Neural cell (in vitro differentiated cells): ENCODE measurements around the gene SRD5A2. TPM values are rescaled to one million over a fixed set of nuclear protein-coding genes. Genes with fewer than 3 reads are reported as not detected.

Source experiments
- H2AFZ ChIP-seq: fragments of 200-600, 300-800 bp; sonication (generic), shearing (Covaris generic); 2 replicates; pipeline ENCODE4 v1.6.0; 2014; ENCODE audit warnings: low read depth, mild to moderate bottlenecking, antibody characterized with exemption, low read length, moderate library complexity
- H3F3A ChIP-seq: fragments of 200-600 bp; shearing (Covaris generic); 2 replicates; pipeline ENCODE4 v1.6.1; 2016; ENCODE audit warnings: mild to moderate bottlenecking, moderate library complexity, mixed read lengths, antibody characterized with exemption, low read length; ENCODE audit not compliant: insufficient read depth, poor library complexity, severe bottlenecking
- H3K27ac ChIP-seq: fragments of 200-600, 300-800 bp; sonication (generic), shearing (Covaris generic); 2 replicates; pipeline ENCODE4 v1.5.1; 2014; ENCODE audit warnings: mild to moderate bottlenecking, low read length, moderate library complexity
- H3K27me3 ChIP-seq: fragments of 300-800, 200-600 bp; sonication (generic), shearing (Covaris generic); 2 replicates; pipeline ENCODE4 v1.6.0; 2014; ENCODE audit warnings: mild to moderate bottlenecking, low read depth, low read length, moderate library complexity; ENCODE audit not compliant: insufficient read depth
- H3K36me3 ChIP-seq: fragments of 300-800, 200-600 bp; sonication (generic), shearing (Covaris generic); 2 replicates; pipeline ENCODE4 v1.5.1; 2014; ENCODE audit warnings: mild to moderate bottlenecking, antibody characterized with exemption, low read length, moderate library complexity; ENCODE audit not compliant: insufficient read depth
- H3K4me2 ChIP-seq: fragments of 300-800, 200-600 bp; sonication (generic), shearing (Covaris generic); 2 replicates; pipeline ENCODE4 v1.6.0; 2014; ENCODE audit warnings: mild to moderate bottlenecking, low read length
- H3K4me3 ChIP-seq: fragments of 300-800, 200-600 bp; sonication (generic), shearing (Covaris generic); 2 replicates; pipeline ENCODE4 v1.5.1; 2014; ENCODE audit warnings: mild to moderate bottlenecking, low read length, moderate library complexity
- H3K79me2 ChIP-seq: fragments of 200-600 bp; shearing (Covaris generic); replicated peaks from 2 replicates; pipeline ENCODE4 v1.6.0; 2014; ENCODE audit warnings: mild to moderate bottlenecking, low read length, moderate library complexity; ENCODE audit not compliant: insufficient read depth
- H3K9ac ChIP-seq: fragments of 300-800, 200-600 bp; sonication (generic), shearing (Covaris generic); 2 replicates; pipeline ENCODE4 v1.6.1; 2016; ENCODE audit warnings: mild to moderate bottlenecking, low read length, mixed read lengths
- H3K9me2 ChIP-seq: fragments of 200-600 bp; shearing (Covaris generic); 2 replicates; pipeline ENCODE4 v1.6.1; 2016; ENCODE audit warnings: mild to moderate bottlenecking, low read length, mixed read lengths; ENCODE audit not compliant: insufficient read depth
- H3K9me3 ChIP-seq: fragments of 200-600, 300-800 bp; sonication (generic), shearing (Covaris generic); 2 replicates; pipeline ENCODE4 v1.6.1; 2016; ENCODE audit warnings: mild to moderate bottlenecking, mixed run types, low read length, moderate library complexity, mixed read lengths
- H4K20me1 ChIP-seq: fragments of 200-600 bp; shearing (Covaris generic); 2 replicates; pipeline ENCODE4 v1.6.1; 2016; ENCODE audit warnings: mild to moderate bottlenecking, mixed run types; ENCODE audit not compliant: insufficient read depth
- EP300 ChIP-seq: fragments of 450-650 bp; conservative IDR thresholded peaks from 2 replicates; pipeline ENCODE4 v1.6.1; 2014; ENCODE audit warnings: antibody characterized with exemption, mild to moderate bottlenecking, moderate library complexity; ENCODE audit not compliant: poor library complexity, severe bottlenecking
- EZH2 ChIP-seq: fragments of 200-600, 300-800 bp; shearing (Covaris generic), sonication (generic); IDR thresholded peaks from 2 replicates; pipeline ENCODE4 v1.6.1; 2014; ENCODE audit warnings: antibody characterized with exemption, low read length, borderline replicate concordance, mild to moderate bottlenecking; ENCODE audit not compliant: insufficient read depth, poor library complexity, severe bottlenecking
- MXI1 ChIP-seq: fragments of 450-650 bp; conservative IDR thresholded peaks from 2 replicates; pipeline ENCODE4 v1.6.1; 2014; ENCODE audit warnings: antibody characterized with exemption, mild to moderate bottlenecking; ENCODE audit not compliant: poor library complexity, severe bottlenecking
- POLR2AphosphoS5 ChIP-seq: IDR thresholded peaks from 2 replicates; pipeline ENCODE4 v1.6.1; 2012
- RAD21 ChIP-seq: fragments of 450-650 bp; conservative IDR thresholded peaks from 2 replicates; pipeline ENCODE4 v1.6.1; 2014; ENCODE audit warnings: antibody characterized with exemption, mild to moderate bottlenecking, moderate library complexity
- SMC3 ChIP-seq: fragments of 450-650 bp; conservative IDR thresholded peaks from 2 replicates; pipeline ENCODE4 v1.6.1; 2014; ENCODE audit warnings: antibody characterized with exemption, mild to moderate bottlenecking, moderate library complexity; ENCODE audit not compliant: poor library complexity
- TAF1 ChIP-seq: IDR thresholded peaks from 2 replicates; pipeline ENCODE4 v1.6.1; 2012; ENCODE audit warnings: low read depth
- polyA plus RNA-seq: library from polyadenylated mRNA; depleted of rRNA; stranded (reverse); fragments of >200 nt; gene quantifications from 2 replicates; pipeline ENCODE4 v1.2.3, GENCODE V29; 2014
- TF ChIP-seq, protein P1 (sequence below): IDR thresholded peaks from 2 replicates; pipeline ENCODE4 v1.6.1; 2012; ENCODE audit warnings: borderline replicate concordance
- TF ChIP-seq, protein P2 (sequence below): fragments of 450-650 bp; IDR thresholded peaks from 2 replicates; pipeline ENCODE4 v1.5.1; 2014; ENCODE audit warnings: antibody characterized with exemption, mild to moderate bottlenecking, moderate library complexity; ENCODE audit not compliant: poor library complexity, severe bottlenecking

The SRD5A2 gene
- polyA plus RNA-seq, 1 donor from 2014 or later = 0.11 TPM

DNA sequence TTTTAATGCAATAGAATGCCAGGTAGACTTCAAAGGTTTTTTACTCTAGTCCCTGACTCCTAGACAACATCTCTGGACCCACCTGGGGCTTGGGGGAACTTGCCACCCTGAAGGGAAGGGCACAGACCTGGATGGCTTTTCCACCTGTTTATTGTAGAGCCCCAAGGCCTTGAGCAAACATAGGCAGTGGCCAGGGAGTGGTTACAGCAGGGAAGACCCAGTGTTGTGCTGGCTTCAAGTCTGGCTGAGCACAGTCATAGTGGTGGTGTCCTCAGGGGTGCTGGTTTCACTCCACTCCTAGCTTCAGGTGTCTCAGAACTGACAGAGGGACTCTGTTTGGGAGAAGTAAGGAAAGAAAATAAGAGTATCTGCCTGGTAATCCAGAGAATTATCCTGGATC, 5.5 kb upstream of the SRD5A2 start:
- Histone ChIP-seq H3K79me2 (no peaks in the 10 kb centered on the region), H3K27ac (no peak overlapping the region), H3K9me3 (peaks cover 3% of the 10 kb centered on the region), H3K36me3 (no peaks in the 10 kb centered on the region), H3F3A (no peaks in the 10 kb centered on the region), H3K9ac (no peak overlapping the region), H3K9me2 (no peaks in the 10 kb centered on the region), H3K4me2 (no peak overlapping the region), H3K27me3 (peaks cover 10% of the 10 kb centered on the region), H4K20me1 (no peaks in the 10 kb centered on the region), H3K4me3 (no peak overlapping the region), H2AFZ (no peak overlapping the region)
- no peak for TF ChIP-seq MXI1
- TF ChIP-seq POLR2AphosphoS5 = no peak

DNA sequence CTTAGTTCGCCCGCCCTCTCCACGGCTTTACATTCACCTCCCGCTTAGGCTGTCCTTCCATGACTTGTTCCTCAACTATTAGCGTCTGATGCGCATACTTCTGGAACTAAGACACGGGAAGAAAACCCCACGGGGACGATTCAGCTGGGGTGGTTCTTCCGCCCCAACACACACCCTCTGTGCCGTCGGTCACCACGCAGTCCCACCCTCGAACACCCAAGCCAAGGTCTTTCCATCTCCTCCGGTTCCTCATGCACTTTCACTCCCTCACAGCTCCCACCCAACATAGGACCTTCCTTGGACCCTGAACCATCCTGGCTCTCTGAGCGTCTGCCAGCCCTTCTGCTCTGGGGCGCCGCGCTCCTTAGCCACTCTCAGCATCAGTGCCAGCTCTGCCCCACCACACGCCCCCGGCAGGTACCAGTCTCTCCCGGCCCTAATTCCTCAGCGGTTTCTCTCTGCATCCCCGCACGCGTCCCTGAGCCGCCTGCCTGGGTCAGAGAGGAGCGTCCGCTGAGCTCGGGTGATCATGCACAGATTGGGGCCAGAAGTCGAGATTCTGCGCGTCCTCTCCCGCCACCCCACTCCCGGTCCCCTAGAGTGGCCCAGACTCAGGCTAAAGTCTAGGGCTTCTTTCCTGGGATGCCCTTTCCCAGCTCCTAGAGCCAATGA, 522 bp upstream of the SRD5A2 start:
- Histone ChIP-seq H3K79me2 (no peaks in the 10 kb centered on the region), H3K9me2 (no peaks in the 10 kb centered on the region), H3K36me3 (no peaks in the 10 kb centered on the region), H3K9ac (no peak overlapping the region), H3K9me3 (peaks cover 3% of the 10 kb centered on the region), H2AFZ (no peak overlapping the region), H3K4me2 (no peak overlapping the region), H3F3A (no peaks in the 10 kb centered on the region), H3K27me3 (peaks cover 45% of the 10 kb centered on the region), H3K4me3 (peak overlapping the region; percentile 65), H4K20me1 (no peaks in the 10 kb centered on the region), H3K27ac (no peak overlapping the region)
- TF ChIP-seq, protein P1, sequence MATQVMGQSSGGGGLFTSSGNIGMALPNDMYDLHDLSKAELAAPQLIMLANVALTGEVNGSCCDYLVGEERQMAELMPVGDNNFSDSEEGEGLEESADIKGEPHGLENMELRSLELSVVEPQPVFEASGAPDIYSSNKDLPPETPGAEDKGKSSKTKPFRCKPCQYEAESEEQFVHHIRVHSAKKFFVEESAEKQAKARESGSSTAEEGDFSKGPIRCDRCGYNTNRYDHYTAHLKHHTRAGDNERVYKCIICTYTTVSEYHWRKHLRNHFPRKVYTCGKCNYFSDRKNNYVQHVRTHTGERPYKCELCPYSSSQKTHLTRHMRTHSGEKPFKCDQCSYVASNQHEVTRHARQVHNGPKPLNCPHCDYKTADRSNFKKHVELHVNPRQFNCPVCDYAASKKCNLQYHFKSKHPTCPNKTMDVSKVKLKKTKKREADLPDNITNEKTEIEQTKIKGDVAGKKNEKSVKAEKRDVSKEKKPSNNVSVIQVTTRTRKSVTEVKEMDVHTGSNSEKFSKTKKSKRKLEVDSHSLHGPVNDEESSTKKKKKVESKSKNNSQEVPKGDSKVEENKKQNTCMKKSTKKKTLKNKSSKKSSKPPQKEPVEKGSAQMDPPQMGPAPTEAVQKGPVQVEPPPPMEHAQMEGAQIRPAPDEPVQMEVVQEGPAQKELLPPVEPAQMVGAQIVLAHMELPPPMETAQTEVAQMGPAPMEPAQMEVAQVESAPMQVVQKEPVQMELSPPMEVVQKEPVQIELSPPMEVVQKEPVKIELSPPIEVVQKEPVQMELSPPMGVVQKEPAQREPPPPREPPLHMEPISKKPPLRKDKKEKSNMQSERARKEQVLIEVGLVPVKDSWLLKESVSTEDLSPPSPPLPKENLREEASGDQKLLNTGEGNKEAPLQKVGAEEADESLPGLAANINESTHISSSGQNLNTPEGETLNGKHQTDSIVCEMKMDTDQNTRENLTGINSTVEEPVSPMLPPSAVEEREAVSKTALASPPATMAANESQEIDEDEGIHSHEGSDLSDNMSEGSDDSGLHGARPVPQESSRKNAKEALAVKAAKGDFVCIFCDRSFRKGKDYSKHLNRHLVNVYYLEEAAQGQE = no peak
- TF ChIP-seq, protein P2, sequence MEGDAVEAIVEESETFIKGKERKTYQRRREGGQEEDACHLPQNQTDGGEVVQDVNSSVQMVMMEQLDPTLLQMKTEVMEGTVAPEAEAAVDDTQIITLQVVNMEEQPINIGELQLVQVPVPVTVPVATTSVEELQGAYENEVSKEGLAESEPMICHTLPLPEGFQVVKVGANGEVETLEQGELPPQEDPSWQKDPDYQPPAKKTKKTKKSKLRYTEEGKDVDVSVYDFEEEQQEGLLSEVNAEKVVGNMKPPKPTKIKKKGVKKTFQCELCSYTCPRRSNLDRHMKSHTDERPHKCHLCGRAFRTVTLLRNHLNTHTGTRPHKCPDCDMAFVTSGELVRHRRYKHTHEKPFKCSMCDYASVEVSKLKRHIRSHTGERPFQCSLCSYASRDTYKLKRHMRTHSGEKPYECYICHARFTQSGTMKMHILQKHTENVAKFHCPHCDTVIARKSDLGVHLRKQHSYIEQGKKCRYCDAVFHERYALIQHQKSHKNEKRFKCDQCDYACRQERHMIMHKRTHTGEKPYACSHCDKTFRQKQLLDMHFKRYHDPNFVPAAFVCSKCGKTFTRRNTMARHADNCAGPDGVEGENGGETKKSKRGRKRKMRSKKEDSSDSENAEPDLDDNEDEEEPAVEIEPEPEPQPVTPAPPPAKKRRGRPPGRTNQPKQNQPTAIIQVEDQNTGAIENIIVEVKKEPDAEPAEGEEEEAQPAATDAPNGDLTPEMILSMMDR = no peak
- TF ChIP-seq EP300 (no peak), SMC3 (no peak), RAD21 (no peak), POLR2AphosphoS5 (no peak), EZH2 (no peak), TAF1 (no peak), MXI1 (no peak)

DNA sequence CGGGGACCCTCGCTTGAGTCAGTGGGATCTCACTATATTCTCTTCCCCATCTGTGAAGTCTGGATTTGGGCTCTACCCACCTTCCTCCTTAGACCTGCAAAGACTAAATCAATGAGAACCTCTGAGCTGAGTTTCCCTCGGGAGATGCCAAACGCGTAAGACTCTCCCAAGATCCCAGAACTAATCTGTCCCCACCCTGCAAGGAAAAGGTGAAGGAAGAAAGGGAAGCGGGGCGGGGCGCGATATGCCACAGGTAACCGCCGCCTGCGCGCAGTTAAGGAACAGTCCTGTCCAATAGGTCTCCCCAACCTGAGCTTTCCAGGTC, 780 bp downstream of the SRD5A2 start:
- H3K36me3 ChIP-seq = no peaks in the 10 kb centered on the region
- no peaks in the 10 kb centered on the region for H3F3A ChIP-seq
- no peaks in the 10 kb centered on the region for H4K20me1 ChIP-seq
- H3K4me3 ChIP-seq = peak overlapping the region; percentile 65
- H2AFZ ChIP-seq = no peak overlapping the region
- peaks cover 45% of the 10 kb centered on the region for H3K27me3 ChIP-seq
- H3K9me3 ChIP-seq = peaks cover 3% of the 10 kb centered on the region
- H3K4me2 ChIP-seq = no peak overlapping the region
- no peak for TF ChIP-seq MXI1
- no peak for TF ChIP-seq SMC3
- TF ChIP-seq POLR2AphosphoS5 = no peak
- no peak for TF ChIP-seq RAD21
- TF ChIP-seq TAF1 = no peak
- TF ChIP-seq EP300 = no peak
- TF ChIP-seq, protein P2 = no peak
- no peak for TF ChIP-seq EZH2
- TF ChIP-seq, protein P1 = no peak
- no peak overlapping the region for H3K27ac ChIP-seq
- H3K79me2 ChIP-seq = no peaks in the 10 kb centered on the region
- no peaks in the 10 kb centered on the region for H3K9me2 ChIP-seq
- no peak overlapping the region for H3K9ac ChIP-seq
